Epithelial cell of esophagus (primary cell): Measurements from ENCODE around the gene PEAK3.

Experiments used
- DNase-seq: peaks from one replicate; pipeline ENCODE4 v3.0.0; 2010; ENCODE audit warnings: low read depth
- H3K4me3 ChIP-seq: 2 replicates; pipeline ENCODE4 v1.5.1; 2011; ENCODE audit warnings: mild to moderate bottlenecking, low read length, control low read depth
- TF ChIP-seq, protein P1 (sequence below): IDR thresholded peaks from 2 replicates; pipeline ENCODE4 v1.5.1; 2011; ENCODE audit warnings: low read depth, mild to moderate bottlenecking, low read length, control low read depth, inconsistent platforms; ENCODE audit not compliant: insufficient read depth; ENCODE audit errors: missing control alignments

The PEAK3 gene

DNA sequence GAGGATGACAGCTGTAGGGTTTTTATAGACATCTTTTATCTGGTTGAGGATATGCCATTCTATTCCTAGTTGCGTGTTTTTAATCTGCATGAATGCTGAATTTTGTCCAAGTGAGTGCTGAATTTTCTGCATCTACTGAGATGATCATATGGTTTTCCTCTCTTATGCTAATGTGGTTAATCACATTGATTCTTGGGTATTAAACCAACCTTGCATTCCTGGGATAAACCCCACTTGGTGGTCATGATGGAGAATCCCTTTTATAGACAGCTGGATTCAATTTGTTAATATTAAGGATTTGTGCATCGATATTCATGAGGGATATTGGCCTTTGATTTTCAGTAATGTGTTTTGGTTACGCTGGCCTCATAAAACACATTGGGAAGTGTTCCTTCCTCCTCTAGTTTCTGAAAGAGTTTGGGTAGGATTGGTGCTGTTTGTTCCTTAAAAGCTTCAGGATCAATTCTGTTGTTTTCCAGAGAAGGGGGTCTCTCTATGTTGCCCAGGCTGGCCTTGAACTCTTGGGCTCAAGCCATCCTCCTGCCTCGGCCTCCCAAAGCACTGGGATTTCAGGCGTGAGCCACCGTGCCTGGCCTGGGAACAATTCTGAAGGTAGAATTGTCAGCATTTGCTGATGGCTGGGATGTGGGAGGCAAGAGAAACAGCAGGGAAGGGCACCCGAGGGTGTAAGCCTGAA lies 33.3 kb upstream of the PEAK3 start:
- H3K4me3 ChIP-seq: no peak overlapping the region
- TF ChIP-seq, protein P1, sequence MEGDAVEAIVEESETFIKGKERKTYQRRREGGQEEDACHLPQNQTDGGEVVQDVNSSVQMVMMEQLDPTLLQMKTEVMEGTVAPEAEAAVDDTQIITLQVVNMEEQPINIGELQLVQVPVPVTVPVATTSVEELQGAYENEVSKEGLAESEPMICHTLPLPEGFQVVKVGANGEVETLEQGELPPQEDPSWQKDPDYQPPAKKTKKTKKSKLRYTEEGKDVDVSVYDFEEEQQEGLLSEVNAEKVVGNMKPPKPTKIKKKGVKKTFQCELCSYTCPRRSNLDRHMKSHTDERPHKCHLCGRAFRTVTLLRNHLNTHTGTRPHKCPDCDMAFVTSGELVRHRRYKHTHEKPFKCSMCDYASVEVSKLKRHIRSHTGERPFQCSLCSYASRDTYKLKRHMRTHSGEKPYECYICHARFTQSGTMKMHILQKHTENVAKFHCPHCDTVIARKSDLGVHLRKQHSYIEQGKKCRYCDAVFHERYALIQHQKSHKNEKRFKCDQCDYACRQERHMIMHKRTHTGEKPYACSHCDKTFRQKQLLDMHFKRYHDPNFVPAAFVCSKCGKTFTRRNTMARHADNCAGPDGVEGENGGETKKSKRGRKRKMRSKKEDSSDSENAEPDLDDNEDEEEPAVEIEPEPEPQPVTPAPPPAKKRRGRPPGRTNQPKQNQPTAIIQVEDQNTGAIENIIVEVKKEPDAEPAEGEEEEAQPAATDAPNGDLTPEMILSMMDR: no peak

DNA sequence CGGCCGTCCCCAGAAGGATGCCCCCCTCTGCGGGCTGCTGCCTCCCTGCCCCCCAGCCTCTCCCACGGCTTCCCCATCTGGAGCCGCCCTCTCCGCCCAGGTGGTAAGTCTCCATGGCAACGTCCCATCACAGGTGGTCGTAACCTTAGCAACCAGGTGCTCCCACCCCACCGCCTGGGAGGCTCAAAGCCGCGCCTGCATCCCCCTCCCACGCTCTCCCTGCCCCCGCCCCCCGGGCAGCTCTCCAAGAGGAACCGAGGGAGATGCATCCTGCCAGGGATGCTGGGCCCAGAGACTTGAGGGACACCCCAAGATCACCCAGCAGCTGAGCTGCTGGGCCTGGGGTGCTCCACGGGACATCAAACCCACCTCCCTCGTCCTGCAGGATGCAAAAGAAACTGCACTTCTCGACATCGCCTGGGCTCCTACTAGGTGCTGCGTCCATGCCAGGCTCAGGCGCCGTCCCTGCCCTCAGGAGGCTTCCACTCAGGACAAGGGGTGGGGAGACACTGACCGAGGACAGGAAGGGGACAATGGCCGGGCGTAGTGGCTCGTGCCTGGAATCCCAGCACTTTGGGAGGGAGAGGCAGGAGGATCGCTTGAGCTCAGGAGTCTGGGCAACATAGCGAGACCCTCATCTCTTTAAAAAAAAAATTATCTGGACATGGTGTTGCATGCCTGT lies 31.0 kb upstream of the PEAK3 start:
- H3K4me3 ChIP-seq: no peak overlapping the region
- TF ChIP-seq, protein P1: no peak
- no peak for DNase-seq

More for the DNA sequence above, 33.3 kb upstream of the PEAK3 start:
- no peak for DNase-seq

GRCh38 chr19:2311093-2311492 lies 29.1 kb upstream of the PEAK3 start:
- no peak for DNase-seq
- TF ChIP-seq, protein P1: no peak
- no peak overlapping the region for H3K4me3 ChIP-seq

DNA sequence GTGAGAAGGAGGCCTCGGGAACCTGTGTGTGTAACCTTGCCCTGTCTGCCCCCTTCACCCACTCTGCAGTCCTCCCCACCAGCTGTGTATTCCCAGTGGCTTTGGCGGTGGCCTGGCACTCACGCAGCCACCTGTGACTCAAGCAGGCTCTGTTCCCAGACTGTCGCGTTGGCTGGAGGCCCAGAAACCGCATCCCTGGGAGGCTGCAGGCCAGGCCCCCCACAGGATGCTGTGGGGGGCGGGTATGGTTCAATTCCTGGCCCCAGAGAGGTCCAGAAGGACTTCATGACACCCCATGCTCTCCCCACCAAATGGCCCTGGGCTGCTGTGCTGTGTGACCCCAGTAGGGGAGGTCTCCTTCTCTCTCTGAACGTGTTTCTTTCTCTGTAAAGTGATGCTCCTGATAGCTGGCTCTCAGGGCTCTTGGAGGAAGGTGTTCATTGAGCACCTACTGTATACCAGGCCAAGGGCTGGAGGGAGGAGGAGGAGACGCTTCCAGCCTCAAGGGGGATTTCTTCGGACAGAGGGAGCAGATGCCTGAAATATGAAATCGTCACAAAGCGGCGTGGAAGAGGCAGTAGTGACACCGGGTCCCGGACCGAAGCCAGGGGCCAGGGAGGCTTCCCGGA lies 27.9 kb upstream of the PEAK3 start:
- no peak for DNase-seq
- TF ChIP-seq, protein P1: no peak
- H3K4me3 ChIP-seq: no peak overlapping the region

- DNase-seq: no peak
These were observed 26.2 kb upstream of the PEAK3 start, which contains the start of gene LINGO3 for GRCh38 chr19:2308114-2308556. Gene LINGO3, minus strand, starts transcription at chr19:2308154. Its CDS starts 16,378 bp downstream, at chr19:2291776.

GRCh38 chr19:2307518-2308012 lies 25.6 kb upstream of the PEAK3 start:
- TF ChIP-seq, protein P1: no peak
- H3K4me3 ChIP-seq: no peak overlapping the region
- DNase-seq: no peak

More at GRCh38 chr19:2308114-2308556, 26.2 kb upstream of the PEAK3 start, which contains the start of gene LINGO3:
- TF ChIP-seq, protein P1: no peak
- H3K4me3 ChIP-seq: peak within 1 kb of the TSS; percentile 11
